ENCODE measurements around the gene TXN.

The TXN gene

GRCh38 chr9:110259566-110259965, 3.3 kb upstream of the TXN start:
- no peak for TF ChIP-seq CTCF (IDR thresholded peaks at IDR 0.05; ENCODE audit: insufficient read depth, low read depth, low read length, missing control alignments)

GRCh38 chr9:110258690-110259091, 2.4 kb upstream of the TXN start:
- TF ChIP-seq CTCF (IDR thresholded peaks at IDR 0.05; ENCODE audit: insufficient read depth, low read depth, low read length, missing control alignments), result no peak
- no peak overlapping the region for H3K4me3 ChIP-seq (ENCODE audit: low read length)
- no peak for DNase-seq (ENCODE audit: low read depth)

More at GRCh38 chr9:110259566-110259965, 3.3 kb upstream of the TXN start:
- H3K4me3 ChIP-seq (ENCODE audit: low read length), result no peak overlapping the region
- no peak for DNase-seq (ENCODE audit: low read depth)

GRCh38 chr9:110257956-110258355, 1.6 kb upstream of the TXN start:
- no peak for TF ChIP-seq CTCF (IDR thresholded peaks at IDR 0.05; ENCODE audit: insufficient read depth, low read depth, low read length, missing control alignments)
- no peak for DNase-seq (ENCODE audit: low read depth)
- H3K4me3 ChIP-seq (ENCODE audit: low read length), result peak overlapping the region; percentile 75

GRCh38 chr9:110257097-110257841, 962 bp upstream of the TXN start:
- peak; percentile 40 for DNase-seq (ENCODE audit: low read depth)
- peak overlapping the region; percentile 75 for H3K4me3 ChIP-seq (ENCODE audit: low read length)
- no peak for TF ChIP-seq CTCF (IDR thresholded peaks at IDR 0.05; ENCODE audit: insufficient read depth, low read depth, low read length, missing control alignments)

- peak; percentile 65 for DNase-seq (ENCODE audit: low read depth)
- TF ChIP-seq CTCF (IDR thresholded peaks at IDR 0.05; ENCODE audit: insufficient read depth, low read depth, low read length, missing control alignments), result no peak
- H3K4me3 ChIP-seq (ENCODE audit: low read length), result peak overlapping the region; percentile 75
These were observed 586 bp downstream of the TXN start for GRCh38 chr9:110255463-110256379.

- H3K4me3 ChIP-seq (ENCODE audit: low read length), result peak overlapping the region; percentile 75
- DNase-seq (ENCODE audit: low read depth), result no peak
- TF ChIP-seq CTCF (IDR thresholded peaks at IDR 0.05; ENCODE audit: insufficient read depth, low read depth, low read length, missing control alignments), result no peak
These were observed 1.3 kb downstream of the TXN start for GRCh38 chr9:110255034-110255462.
